ENCODE data around the gene CCR1. TPM values are rescaled to one million over a fixed set of nuclear protein-coding genes. Genes with fewer than 3 reads are reported as not detected.

CCR1 gene
- total and polyA plus RNA-seq, 9 of the 15 experiments (the other 6 are each of a cell fraction or from before 2014, with no cell fraction given): not detected

DNA sequence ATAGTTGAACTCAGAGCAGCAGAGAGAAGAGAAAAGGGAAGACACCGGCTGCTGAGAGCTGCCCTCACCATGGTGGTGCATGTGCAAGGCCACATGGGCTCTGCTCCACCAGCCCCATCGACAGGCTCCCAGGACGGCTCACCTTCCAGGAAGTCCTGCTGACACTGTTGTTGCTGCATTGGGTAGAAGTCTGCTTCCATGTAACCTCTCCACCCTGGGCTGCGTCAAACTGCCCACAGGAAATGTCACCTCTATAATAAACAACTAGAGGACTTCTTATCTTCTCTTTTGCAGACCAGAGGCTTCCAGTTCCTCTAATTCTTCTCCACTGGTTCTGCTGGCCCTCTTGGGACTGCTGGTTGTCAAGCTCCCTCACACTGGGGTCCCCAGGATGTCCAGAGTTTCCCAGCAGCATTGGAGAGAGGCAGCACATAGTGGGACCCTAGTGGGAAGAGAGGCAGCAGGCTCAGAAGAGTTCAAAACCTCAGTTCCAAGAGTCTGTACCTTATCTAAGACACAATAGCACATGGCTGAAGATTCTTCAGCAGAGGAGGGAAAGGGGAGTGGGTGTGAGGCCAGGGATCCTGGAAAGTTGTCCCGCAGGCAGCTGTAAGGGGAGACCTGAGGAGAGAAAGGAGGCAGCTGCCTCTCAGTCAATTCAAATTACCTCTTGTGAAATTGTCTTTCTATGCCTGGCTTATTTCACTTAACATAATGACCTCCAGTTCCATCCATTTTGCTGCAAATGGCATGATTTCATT lies 28.4 kb upstream of the CCR1 start (continued):
- TF ChIP-seq ZNF175 (CRISPR knock-in tag; IDR thresholded peaks at IDR 0.05; ENCODE audit: low read depth) (peak; percentile 54; the same call in 1 of the 2 replicates), FUS (optimal IDR thresholded peaks at IDR 0.05; ENCODE audit: low read depth, low read length) (no peak), GTF2E2 (tag; IDR thresholded peaks at IDR 0.05) (no peak), NR2C2 (CRISPR knock-in tag; IDR thresholded peaks at IDR 0.05) (no peak), NR2C2 (tag; IDR thresholded peaks at IDR 0.05) (peak; percentile 60; the same call in 1 of the 2 replicates), FOXA3 (CRISPR knock-in tag; conservative IDR thresholded peaks at IDR 0.05 in 1 of 2, IDR thresholded peaks at IDR 0.05 in 1 of 2) (no peak), ERF (CRISPR knock-in tag; IDR thresholded peaks at IDR 0.05) (no peak), ZNF23 (CRISPR knock-in tag; IDR thresholded peaks at IDR 0.05) (no peak), ELF4 (CRISPR knock-in tag; IDR thresholded peaks at IDR 0.05) (no peak), FOXJ3 (CRISPR knock-in tag; IDR thresholded peaks at IDR 0.05) (no peak), HLTF (IDR thresholded peaks at IDR 0.05) (no peak), ILF3 (IDR thresholded peaks at IDR 0.05; ENCODE audit: borderline replicate concordance) (no peak), HNRNPK (IDR thresholded peaks at IDR 0.05; ENCODE audit: low read depth, low read length, poor library complexity, severe bottlenecking) (no peak), ZNF311 (CRISPR knock-in tag; IDR thresholded peaks at IDR 0.05) (no peak), ZNF695 (CRISPR knock-in tag; IDR thresholded peaks at IDR 0.05) (0 out of 2 replicates have a peak, but pooled peaks have one; percentile 23)
- TF ChIP-seq, protein P1, sequence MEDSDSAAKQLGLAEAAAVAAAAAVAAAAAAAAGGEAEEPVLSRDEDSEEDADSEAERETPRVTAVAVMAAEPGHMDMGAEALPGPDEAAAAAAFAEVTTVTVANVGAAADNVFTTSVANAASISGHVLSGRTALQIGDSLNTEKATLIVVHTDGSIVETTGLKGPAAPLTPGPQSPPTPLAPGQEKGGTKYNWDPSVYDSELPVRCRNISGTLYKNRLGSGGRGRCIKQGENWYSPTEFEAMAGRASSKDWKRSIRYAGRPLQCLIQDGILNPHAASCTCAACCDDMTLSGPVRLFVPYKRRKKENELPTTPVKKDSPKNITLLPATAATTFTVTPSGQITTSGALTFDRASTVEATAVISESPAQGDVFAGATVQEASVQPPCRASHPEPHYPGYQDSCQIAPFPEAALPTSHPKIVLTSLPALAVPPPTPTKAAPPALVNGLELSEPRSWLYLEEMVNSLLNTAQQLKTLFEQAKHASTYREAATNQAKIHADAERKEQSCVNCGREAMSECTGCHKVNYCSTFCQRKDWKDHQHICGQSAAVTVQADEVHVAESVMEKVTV (CRISPR knock-in tag; IDR thresholded peaks at IDR 0.05): no peak
- TF ChIP-seq, protein P2, sequence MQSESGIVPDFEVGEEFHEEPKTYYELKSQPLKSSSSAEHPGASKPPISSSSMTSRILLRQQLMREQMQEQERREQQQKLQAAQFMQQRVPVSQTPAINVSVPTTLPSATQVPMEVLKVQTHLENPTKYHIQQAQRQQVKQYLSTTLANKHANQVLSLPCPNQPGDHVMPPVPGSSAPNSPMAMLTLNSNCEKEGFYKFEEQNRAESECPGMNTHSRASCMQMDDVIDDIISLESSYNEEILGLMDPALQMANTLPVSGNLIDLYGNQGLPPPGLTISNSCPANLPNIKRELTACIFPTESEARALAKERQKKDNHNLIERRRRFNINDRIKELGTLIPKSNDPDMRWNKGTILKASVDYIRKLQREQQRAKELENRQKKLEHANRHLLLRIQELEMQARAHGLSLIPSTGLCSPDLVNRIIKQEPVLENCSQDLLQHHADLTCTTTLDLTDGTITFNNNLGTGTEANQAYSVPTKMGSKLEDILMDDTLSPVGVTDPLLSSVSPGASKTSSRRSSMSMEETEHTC (IDR thresholded peaks at IDR 0.05): no peak
- TF ChIP-seq, protein P3, sequence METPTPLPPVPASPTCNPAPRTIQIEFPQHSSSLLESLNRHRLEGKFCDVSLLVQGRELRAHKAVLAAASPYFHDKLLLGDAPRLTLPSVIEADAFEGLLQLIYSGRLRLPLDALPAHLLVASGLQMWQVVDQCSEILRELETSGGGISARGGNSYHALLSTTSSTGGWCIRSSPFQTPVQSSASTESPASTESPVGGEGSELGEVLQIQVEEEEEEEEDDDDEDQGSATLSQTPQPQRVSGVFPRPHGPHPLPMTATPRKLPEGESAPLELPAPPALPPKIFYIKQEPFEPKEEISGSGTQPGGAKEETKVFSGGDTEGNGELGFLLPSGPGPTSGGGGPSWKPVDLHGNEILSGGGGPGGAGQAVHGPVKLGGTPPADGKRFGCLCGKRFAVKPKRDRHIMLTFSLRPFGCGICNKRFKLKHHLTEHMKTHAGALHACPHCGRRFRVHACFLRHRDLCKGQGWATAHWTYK (CRISPR knock-in tag; IDR thresholded peaks at IDR 0.05): no peak
- TF ChIP-seq, protein P4, sequence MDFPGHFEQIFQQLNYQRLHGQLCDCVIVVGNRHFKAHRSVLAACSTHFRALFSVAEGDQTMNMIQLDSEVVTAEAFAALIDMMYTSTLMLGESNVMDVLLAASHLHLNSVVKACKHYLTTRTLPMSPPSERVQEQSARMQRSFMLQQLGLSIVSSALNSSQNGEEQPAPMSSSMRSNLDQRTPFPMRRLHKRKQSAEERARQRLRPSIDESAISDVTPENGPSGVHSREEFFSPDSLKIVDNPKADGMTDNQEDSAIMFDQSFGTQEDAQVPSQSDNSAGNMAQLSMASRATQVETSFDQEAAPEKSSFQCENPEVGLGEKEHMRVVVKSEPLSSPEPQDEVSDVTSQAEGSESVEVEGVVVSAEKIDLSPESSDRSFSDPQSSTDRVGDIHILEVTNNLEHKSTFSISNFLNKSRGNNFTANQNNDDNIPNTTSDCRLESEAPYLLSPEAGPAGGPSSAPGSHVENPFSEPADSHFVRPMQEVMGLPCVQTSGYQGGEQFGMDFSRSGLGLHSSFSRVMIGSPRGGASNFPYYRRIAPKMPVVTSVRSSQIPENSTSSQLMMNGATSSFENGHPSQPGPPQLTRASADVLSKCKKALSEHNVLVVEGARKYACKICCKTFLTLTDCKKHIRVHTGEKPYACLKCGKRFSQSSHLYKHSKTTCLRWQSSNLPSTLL (IDR thresholded peaks at IDR 0.05): no peak
- TF ChIP-seq, protein P5, sequence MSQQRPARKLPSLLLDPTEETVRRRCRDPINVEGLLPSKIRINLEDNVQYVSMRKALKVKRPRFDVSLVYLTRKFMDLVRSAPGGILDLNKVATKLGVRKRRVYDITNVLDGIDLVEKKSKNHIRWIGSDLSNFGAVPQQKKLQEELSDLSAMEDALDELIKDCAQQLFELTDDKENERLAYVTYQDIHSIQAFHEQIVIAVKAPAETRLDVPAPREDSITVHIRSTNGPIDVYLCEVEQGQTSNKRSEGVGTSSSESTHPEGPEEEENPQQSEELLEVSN (IDR thresholded peaks at IDR 0.05; ENCODE audit: borderline replicate concordance in 1 of 2, extremely low read depth in 1 of 2, insufficient read depth in 1 of 2, insufficient read length in 1 of 2, low read depth in 1 of 2, low read length in 1 of 2, poor library complexity in 1 of 2, severe bottlenecking in 1 of 2): peak in 1 of 2 experiments; percentile 68

Measured in K562 (cell line).